K562 (cell line): ENCODE results near the gene HSD17B10. TPM values are rescaled to one million over a fixed set of nuclear protein-coding genes. Genes with fewer than 3 reads are reported as not detected.

Experiments
- C11orf30 ChIP-seq: fragments of 450-650 bp; IDR thresholded peaks from 2 replicates; pipeline ENCODE4 v1.6.1; 2016; ENCODE audit warnings: low read depth, mild to moderate bottlenecking
- CHD1 ChIP-seq: fragments of 200-600 bp; sonication (generic); IDR thresholded peaks from one replicate; pipeline ENCODE4 v1.6.1; 2012; ENCODE audit warnings: mild to moderate bottlenecking, moderate library complexity, low read length, inconsistent platforms
- CREB1 ChIP-seq, 2 experiments: sonication (generic) in 1 of 2; formaldehyde crosslinking in 1 of 2; IDR thresholded peaks; 2 replicates each; pipeline versions ENCODE4 v1.6.1 to v1.8.0; 2012 to 2022; ENCODE audit warnings: inconsistent platforms in 1 of 2, mild to moderate bottlenecking in 1 of 2, missing genetic modification reagents in 1 of 2, moderate library complexity in 1 of 2
- FOXK2 ChIP-seq, 2 experiments: fragments of 450-650 bp; IDR thresholded peaks in 1 of 2; conservative IDR thresholded peaks in 1 of 2; 2 replicates each; pipeline ENCODE4 v1.6.1; 2016; ENCODE audit warnings: low read depth in 2 of 2, mild to moderate bottlenecking in 1 of 2
- FOXO4 ChIP-seq: fragments of 450-650 bp; formaldehyde crosslinking; IDR thresholded peaks from 2 replicates; pipeline ENCODE4 v1.4.0; 2020; ENCODE audit warnings: mild to moderate bottlenecking, moderate library complexity
- HMGN3 ChIP-seq: IDR thresholded peaks from 2 replicates; pipeline ENCODE4 v1.6.1; 2011; ENCODE audit warnings: borderline replicate concordance, low read depth, mild to moderate bottlenecking, mixed read lengths, low read length; ENCODE audit not compliant: insufficient read length; ENCODE audit errors: extremely low read depth
- POLR2B ChIP-seq: fragments of 450-650 bp; IDR thresholded peaks from 2 replicates; pipeline ENCODE4 v1.6.1; 2018; ENCODE audit warnings: low read depth; ENCODE audit not compliant: partially characterized antibody
- POLR3G ChIP-seq: IDR thresholded peaks from 2 replicates; pipeline ENCODE4 v1.6.1; 2011; ENCODE audit not compliant: insufficient read length, insufficient replicate concordance; ENCODE audit errors: extremely low read depth
- RAD51 ChIP-seq: fragments of 450-650 bp; IDR thresholded peaks from 2 replicates; pipeline ENCODE4 v1.7.1; 2016; ENCODE audit warnings: low read depth, mild to moderate bottlenecking, borderline replicate concordance
- ZNF263 ChIP-seq: sonication (generic); formaldehyde crosslinking; IDR thresholded peaks from 2 replicates; pipeline ENCODE4 v1.8.0; 2022; ENCODE audit warnings: mild to moderate bottlenecking, missing genetic modification reagents, borderline replicate concordance
- ZNF717 ChIP-seq: fragments of 250-450 bp; sonication (Bioruptor Pico); IDR thresholded peaks from 2 replicates; pipeline ENCODE4 v1.5.0; 2021
- polyA plus RNA-seq, 8 experiments: library from polyadenylated mRNA; depleted of rRNA in 4 of 8; stranded (reverse) in 5 of 8; unstranded in 3 of 8; fragments of >200 nt; fragmentation: Nextera tagmentation in 2 of 8; fragmentation: Illumina TruSeq in 1 of 8; extraction: Ambion mirVana in 2 of 8; extraction: Trizol in 1 of 8; gene quantifications; 2 replicates each; pipeline versions ENCODE4 v1.2.1 to v1.2.3, GENCODE V29; 2011 to 2014; ENCODE audit warnings: inconsistent platforms in 1 of 8, missing spikeins in 1 of 8
- total RNA-seq, 7 experiments: library from RNA; depleted of rRNA in 6 of 7; stranded (reverse); fragments of >200 nt in 6 of 7; fragmentation: Illumina TruSeq in 2 of 7; extraction: Trizol in 2 of 7; gene quantifications; 2 replicates each; pipeline versions ENCODE4 v1.2.1 to v1.2.3, GENCODE V29; 2011 to 2021; ENCODE audit warnings: low replicate concordance in 1 of 7
- TF ChIP-seq, protein P1 (sequence below), 2 experiments: fragments of 450-650 bp; conservative IDR thresholded peaks; 2 replicates each; pipeline ENCODE4 v1.6.1; 2017; ENCODE audit warnings: mild to moderate bottlenecking in 2 of 2, moderate library complexity in 2 of 2
- TF ChIP-seq, protein P2 (sequence below): sonication (generic); formaldehyde crosslinking; IDR thresholded peaks from 2 replicates; pipeline ENCODE4 v1.8.0; 2023; ENCODE audit warnings: mild to moderate bottlenecking, missing genetic modification reagents

The HSD17B10 gene
- total and polyA plus RNA-seq, 9 of the 15 experiments (the other 6 are each of a cell fraction or from before 2014, with no cell fraction given), result 45.3 to 221 (median 186) TPM

- TF ChIP-seq FOXK2 (conservative IDR thresholded peaks at IDR 0.05 in 1 of 2, IDR thresholded peaks at IDR 0.05 in 1 of 2; ENCODE audit: low read depth in 2 of 2), result 0 out of 4 replicates have a peak, but pooled peaks of 1 of the 2 experiments have one; percentile 33
- peak; percentile 83 for TF ChIP-seq C11orf30
- peak; percentile 73 for TF ChIP-seq POLR2B
- TF ChIP-seq ZNF717, result no peak
- TF ChIP-seq FOXO4, result no peak
- no peak for TF ChIP-seq POLR3G
- TF ChIP-seq, protein P1, sequence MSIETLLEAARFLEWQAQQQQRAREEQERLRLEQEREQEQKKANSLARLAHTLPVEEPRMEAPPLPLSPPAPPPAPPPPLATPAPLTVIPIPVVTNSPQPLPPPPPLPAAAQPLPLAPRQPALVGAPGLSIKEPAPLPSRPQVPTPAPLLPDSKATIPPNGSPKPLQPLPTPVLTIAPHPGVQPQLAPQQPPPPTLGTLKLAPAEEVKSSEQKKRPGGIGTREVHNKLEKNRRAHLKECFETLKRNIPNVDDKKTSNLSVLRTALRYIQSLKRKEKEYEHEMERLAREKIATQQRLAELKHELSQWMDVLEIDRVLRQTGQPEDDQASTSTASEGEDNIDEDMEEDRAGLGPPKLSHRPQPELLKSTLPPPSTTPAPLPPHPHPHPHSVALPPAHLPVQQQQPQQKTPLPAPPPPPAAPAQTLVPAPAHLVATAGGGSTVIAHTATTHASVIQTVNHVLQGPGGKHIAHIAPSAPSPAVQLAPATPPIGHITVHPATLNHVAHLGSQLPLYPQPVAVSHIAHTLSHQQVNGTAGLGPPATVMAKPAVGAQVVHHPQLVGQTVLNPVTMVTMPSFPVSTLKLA (conservative IDR thresholded peaks at IDR 0.05), result peak; percentile 76 to 84
- peak; percentile 65 for TF ChIP-seq HMGN3
- TF ChIP-seq RAD51, result no peak
- no peak for TF ChIP-seq ZNF263 (CRISPR knock-in tag)
- TF ChIP-seq CHD1, result no peak
- peak; percentile 38; the same call in 1 of the 2 replicates for TF ChIP-seq CREB1 (IDR thresholded peaks at IDR 0.05)
- TF ChIP-seq CREB1 (CRISPR knock-in tag; IDR thresholded peaks at IDR 0.05), result no peak; the same call in 1 of the 2 replicates
- TF ChIP-seq, protein P2, sequence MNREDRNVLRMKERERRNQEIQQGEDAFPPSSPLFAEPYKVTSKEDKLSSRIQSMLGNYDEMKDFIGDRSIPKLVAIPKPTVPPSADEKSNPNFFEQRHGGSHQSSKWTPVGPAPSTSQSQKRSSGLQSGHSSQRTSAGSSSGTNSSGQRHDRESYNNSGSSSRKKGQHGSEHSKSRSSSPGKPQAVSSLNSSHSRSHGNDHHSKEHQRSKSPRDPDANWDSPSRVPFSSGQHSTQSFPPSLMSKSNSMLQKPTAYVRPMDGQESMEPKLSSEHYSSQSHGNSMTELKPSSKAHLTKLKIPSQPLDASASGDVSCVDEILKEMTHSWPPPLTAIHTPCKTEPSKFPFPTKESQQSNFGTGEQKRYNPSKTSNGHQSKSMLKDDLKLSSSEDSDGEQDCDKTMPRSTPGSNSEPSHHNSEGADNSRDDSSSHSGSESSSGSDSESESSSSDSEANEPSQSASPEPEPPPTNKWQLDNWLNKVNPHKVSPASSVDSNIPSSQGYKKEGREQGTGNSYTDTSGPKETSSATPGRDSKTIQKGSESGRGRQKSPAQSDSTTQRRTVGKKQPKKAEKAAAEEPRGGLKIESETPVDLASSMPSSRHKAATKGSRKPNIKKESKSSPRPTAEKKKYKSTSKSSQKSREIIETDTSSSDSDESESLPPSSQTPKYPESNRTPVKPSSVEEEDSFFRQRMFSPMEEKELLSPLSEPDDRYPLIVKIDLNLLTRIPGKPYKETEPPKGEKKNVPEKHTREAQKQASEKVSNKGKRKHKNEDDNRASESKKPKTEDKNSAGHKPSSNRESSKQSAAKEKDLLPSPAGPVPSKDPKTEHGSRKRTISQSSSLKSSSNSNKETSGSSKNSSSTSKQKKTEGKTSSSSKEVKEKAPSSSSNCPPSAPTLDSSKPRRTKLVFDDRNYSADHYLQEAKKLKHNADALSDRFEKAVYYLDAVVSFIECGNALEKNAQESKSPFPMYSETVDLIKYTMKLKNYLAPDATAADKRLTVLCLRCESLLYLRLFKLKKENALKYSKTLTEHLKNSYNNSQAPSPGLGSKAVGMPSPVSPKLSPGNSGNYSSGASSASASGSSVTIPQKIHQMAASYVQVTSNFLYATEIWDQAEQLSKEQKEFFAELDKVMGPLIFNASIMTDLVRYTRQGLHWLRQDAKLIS (CRISPR knock-in tag), result no peak
Measured at GRCh38 chrX:53433651-53434639, at the start of gene HSD17B10 (continued).
